ENCODE results near the gene SEMA3F.

Gene SEMA3F

DNA sequence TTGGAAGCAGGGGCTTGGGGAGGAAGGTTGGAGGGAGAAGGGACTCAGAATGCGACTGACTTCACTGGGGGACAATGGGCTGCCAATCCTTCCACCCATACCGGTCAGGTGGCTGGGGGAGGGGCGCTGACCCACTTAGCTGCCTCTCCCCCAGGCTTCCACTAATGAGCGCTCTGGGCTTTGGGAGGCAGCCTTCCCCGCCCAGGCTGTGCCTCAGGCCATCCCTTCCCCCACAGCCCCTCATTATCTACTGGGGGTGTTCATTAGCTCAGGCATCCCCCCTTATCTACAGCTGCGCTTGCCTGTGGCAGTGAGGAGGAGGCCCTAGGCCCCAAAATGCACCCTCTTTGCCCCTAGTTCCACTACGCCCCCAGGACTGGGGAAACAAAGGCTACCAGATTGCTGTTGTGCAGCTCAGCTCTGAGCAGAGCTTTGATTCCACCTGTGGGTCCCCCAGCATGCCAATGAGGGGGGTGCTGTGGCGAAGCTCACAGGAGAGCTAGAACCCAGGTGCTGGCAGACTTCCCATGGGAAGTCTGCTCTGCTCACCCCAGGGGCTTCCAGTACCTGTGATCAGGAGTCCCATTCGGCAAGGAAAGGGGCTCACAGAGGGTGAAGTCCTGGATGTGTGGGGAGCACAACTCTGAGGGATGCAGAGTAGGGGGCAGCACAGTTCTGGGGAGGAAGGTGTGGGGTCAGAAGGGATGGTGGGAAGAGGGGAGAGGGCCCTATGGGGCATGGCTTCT lies 29.4 kb upstream of the SEMA3F start:
- no peak overlapping the region for H3K4me3 Mint-ChIP-seq
- H3K9me3 Mint-ChIP-seq (ENCODE audit: low read depth) = no peaks in the 10 kb centered on the region
- no peaks in the 10 kb centered on the region for H3K36me3 Mint-ChIP-seq
- H3K27ac Mint-ChIP-seq = no peak overlapping the region
- H3K27me3 Mint-ChIP-seq = no peaks in the 10 kb centered on the region
- H3K4me1 Mint-ChIP-seq (ENCODE audit: low read depth) = no peaks in the 10 kb centered on the region

DNA sequence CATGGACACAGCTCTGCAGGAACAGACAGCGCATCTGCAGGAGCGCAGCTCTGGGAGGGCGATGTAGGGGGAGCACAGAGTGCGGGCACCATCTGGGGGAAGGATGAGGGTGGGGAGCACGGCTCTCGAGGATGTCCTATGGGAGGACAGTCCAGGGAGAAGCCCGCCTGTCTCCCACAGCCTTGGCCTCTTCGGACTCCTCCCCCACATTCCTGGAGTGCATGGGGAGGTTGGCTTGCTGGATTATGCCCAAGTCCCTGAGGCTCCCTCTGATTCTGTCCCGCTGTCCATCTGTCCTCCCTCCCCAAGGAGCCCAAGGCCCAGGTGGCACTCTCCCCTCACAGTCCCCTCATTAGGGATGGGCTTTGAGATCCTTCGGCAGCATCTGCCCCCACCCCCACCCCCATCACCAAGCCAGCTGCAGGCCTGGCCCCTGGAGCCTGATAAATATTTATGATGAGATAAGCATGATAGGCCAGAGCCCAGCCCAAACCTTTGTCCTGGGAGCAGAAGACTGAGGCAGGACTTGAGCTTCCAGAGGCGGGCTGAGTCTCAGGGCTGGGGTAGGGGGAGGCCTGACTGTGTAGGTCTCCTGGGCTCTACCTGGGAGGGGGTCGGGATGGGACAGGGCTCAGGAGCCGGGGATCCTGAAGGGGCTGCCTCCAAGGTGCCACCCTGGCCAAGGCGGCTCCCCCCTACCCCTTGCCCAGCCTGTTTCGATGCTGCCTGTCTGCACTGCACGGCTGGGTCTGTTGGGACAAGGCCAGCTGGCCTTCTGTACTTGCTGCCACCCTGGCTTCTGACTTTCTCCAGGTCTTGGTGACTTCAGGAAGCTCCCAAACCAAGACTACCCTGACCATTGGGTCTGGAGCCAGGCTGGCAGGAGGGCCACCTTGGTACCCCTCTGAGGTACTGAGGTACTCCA lies 28.6 kb upstream of the SEMA3F start:
- Mint-ChIP-seq H3K27ac (no peak overlapping the region), H3K36me3 (no peaks in the 10 kb centered on the region), H3K4me3 (no peak overlapping the region), H3K9me3 (ENCODE audit: low read depth) (no peaks in the 10 kb centered on the region), H3K4me1 (ENCODE audit: low read depth) (no peaks in the 10 kb centered on the region), H3K27me3 (no peaks in the 10 kb centered on the region)

DNA sequence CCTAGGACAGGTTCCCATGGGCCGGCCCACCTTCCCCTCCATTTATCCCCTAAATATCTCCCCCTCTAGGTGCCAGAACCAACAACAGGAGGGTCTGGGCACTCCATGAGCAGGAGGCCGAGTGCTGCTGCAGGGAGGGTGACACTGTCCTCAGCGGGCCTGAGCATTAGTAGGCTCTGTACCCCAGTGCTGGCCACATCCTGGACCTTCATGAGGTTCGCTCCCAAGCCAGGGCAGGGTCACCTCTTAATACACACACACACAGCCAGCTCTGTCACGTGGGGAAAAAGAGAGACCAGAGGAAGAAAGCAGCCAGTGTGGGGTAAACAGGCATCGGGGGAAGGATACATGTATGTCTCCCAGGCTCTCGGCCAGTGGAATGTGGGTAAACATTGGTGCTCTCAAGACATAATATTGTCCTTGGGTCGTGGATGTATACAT lies 27.9 kb upstream of the SEMA3F start:
- H3K4me3 Mint-ChIP-seq = no peak overlapping the region

DNA sequence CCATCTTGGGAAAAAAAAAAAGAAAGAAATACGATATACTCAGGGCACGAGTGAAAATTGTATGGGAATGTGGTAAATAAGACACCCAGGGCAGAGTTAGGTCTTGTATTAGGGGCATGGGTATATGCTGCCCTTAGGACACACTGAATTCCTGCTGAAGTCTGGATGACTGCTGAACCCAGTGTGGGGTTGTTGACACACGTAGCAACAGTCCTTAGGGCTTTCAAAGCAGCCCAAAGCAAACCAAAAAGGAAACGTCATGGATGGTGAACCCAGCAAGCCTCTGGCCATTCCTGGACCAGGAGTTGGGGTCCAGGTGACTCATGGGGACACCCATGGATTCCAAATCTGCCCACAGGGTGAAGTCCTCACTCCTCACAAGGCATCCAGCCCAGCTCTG lies 27.1 kb upstream of the SEMA3F start:
- H3K36me3 Mint-ChIP-seq = no peaks in the 10 kb centered on the region
- H3K4me3 Mint-ChIP-seq = no peak overlapping the region
- no peaks in the 10 kb centered on the region for H3K9me3 Mint-ChIP-seq (ENCODE audit: low read depth)
- H3K4me1 Mint-ChIP-seq (ENCODE audit: low read depth) = no peaks in the 10 kb centered on the region
- H3K27me3 Mint-ChIP-seq = no peaks in the 10 kb centered on the region
- no peak overlapping the region for H3K27ac Mint-ChIP-seq

More for the DNA sequence above, 27.9 kb upstream of the SEMA3F start:
- Mint-ChIP-seq H3K27ac (no peak overlapping the region), H3K9me3 (ENCODE audit: low read depth) (no peaks in the 10 kb centered on the region), H3K4me1 (ENCODE audit: low read depth) (no peaks in the 10 kb centered on the region), H3K27me3 (no peaks in the 10 kb centered on the region), H3K36me3 (no peaks in the 10 kb centered on the region)

DNA sequence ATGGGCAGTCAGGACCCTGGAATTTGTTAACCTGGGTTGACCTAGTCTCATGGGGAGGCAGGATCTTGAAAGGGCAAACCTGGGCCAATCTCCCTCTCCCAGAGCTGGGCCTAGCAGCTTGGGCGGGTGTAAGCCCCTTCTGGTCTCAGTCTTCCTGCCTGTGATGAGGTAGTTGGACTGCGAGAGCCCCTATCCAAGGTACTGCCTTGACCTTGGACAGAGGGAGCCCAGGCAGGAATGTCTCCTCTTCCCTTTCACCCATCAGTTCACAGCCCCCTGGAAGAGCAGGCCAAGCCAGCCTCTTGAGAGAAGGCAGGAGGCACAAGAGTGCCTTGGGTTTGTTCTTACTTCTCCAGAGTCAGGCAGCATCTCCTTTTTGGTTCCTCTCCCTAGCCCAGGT lies 24.7 kb upstream of the SEMA3F start:
- Mint-ChIP-seq H3K4me1 (ENCODE audit: low read depth) (no peaks in the 10 kb centered on the region), H3K27me3 (no peaks in the 10 kb centered on the region), H3K27ac (no peak overlapping the region), H3K4me3 (no peak overlapping the region), H3K9me3 (ENCODE audit: low read depth) (no peaks in the 10 kb centered on the region), H3K36me3 (no peaks in the 10 kb centered on the region)

DNA sequence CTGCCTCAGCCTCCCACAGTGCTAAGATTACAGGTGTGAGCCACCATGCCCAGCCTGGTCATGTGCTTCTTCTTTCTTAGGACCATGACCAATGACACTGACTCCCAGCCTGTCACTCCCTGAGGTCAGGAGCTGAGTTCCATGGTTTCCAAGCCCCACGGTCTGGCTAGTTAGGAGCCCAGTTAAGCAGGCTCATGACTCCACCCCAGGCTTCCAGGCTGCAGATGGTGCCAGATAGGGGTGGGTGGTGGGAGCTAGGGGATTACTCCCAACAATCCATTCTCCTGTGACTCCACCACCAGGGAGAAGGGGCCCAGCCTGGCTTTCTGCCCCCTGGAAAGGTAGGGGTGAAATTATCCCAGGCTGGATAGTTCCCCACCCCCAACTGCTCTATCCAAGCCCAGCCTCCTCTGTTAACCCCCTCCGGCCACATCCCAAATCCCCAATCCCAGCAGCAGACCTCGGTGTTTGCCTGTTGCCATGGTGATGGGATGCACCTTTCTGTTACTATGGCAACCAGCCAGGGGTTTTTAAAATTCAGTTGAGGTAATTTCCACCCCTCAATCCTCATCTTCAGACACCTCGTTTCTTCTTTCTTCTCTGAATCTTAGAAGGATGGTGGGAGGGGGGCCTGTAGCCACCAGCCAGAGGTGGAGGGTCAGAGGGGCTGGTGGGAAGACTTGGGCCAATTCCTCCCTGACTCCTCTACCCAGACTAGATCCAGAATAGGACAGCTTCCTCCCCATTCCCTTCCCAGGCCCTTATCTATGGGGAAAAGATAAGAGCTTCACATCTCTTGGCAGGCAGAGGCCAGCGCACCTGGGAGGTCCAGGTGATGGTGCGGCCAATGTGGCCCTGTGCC lies 22.5 kb upstream of the SEMA3F start:
- Mint-ChIP-seq H3K4me3 (no peak overlapping the region), H3K27ac (no peak overlapping the region), H3K4me1 (ENCODE audit: low read depth) (no peaks in the 10 kb centered on the region), H3K27me3 (no peaks in the 10 kb centered on the region), H3K36me3 (no peaks in the 10 kb centered on the region), H3K9me3 (ENCODE audit: low read depth) (no peaks in the 10 kb centered on the region)

DNA sequence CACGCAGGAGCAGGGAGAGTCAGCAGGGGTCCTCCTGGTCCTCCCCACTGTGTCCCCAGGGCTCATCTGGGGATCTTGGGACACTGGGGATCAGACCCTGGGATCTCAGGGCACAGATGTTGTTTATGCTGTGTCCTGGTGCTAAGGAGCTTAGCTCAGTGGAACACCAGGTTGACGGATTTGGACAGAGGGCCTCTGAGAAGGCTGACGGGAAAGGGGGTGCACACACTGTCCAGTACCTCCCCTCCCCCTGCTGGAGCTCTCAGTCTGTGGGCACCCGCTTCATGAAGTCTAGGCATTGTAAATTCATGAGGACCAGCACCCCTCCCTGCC lies 21.9 kb upstream of the SEMA3F start:
- no peaks in the 10 kb centered on the region for H3K27me3 Mint-ChIP-seq
- H3K27ac Mint-ChIP-seq = no peak overlapping the region
- H3K4me1 Mint-ChIP-seq (ENCODE audit: low read depth) = peaks cover under 1% of the 10 kb centered on the region
- H3K9me3 Mint-ChIP-seq (ENCODE audit: low read depth) = no peaks in the 10 kb centered on the region
- no peaks in the 10 kb centered on the region for H3K36me3 Mint-ChIP-seq
- H3K4me3 Mint-ChIP-seq = no peak overlapping the region

DNA sequence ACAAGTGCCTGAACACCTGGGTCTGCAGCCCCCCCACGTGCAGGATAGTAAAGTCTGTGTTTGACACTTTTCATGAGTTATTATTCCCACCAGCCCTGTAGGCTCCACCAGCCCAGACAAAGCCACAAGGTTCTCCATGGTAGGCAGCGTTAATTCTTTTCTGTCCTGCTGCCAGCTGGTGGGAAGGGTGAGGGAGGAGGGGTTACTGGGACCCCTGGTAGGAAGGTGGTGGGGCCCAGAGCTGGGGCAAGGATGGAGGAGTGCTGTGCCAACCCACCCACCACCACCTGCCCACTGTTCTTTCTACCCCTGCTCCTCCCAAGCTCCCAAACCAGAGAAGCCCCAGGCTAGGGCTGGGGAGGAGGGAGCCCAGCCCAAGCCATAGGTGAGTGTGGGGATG lies 20.8 kb upstream of the SEMA3F start:
- H3K9me3 Mint-ChIP-seq (ENCODE audit: low read depth) = no peaks in the 10 kb centered on the region
- H3K36me3 Mint-ChIP-seq = no peaks in the 10 kb centered on the region
- peaks cover 7% of the 10 kb centered on the region for H3K4me1 Mint-ChIP-seq (ENCODE audit: low read depth)
- no peak overlapping the region for H3K27ac Mint-ChIP-seq
- H3K27me3 Mint-ChIP-seq = no peaks in the 10 kb centered on the region
- no peak overlapping the region for H3K4me3 Mint-ChIP-seq

DNA sequence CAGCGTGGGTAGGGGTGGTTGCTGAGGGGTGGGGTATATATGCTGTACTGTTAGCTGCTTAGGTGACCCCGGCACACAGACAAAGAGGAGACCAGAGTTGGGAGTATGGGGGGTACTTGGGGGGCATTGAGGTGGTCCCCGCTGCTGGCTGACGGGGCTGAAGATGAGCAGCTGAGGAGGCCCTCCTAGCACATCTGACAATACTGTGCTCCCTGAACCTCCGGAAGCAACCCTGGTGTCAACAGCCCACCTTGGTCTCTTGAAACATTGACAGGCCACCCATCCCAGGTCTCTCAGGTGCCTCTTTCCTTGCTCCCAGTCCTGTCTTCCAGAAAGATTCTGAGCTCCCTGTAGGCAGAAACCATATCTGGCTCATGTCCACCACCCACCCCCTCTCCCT lies 19.2 kb upstream of the SEMA3F start:
- Mint-ChIP-seq H3K36me3 (no peaks in the 10 kb centered on the region), H3K9me3 (ENCODE audit: low read depth) (no peaks in the 10 kb centered on the region), H3K27me3 (no peaks in the 10 kb centered on the region), H3K27ac (no peak overlapping the region), H3K4me3 (no peak overlapping the region), H3K4me1 (ENCODE audit: low read depth) (peaks cover 7% of the 10 kb centered on the region)

DNA sequence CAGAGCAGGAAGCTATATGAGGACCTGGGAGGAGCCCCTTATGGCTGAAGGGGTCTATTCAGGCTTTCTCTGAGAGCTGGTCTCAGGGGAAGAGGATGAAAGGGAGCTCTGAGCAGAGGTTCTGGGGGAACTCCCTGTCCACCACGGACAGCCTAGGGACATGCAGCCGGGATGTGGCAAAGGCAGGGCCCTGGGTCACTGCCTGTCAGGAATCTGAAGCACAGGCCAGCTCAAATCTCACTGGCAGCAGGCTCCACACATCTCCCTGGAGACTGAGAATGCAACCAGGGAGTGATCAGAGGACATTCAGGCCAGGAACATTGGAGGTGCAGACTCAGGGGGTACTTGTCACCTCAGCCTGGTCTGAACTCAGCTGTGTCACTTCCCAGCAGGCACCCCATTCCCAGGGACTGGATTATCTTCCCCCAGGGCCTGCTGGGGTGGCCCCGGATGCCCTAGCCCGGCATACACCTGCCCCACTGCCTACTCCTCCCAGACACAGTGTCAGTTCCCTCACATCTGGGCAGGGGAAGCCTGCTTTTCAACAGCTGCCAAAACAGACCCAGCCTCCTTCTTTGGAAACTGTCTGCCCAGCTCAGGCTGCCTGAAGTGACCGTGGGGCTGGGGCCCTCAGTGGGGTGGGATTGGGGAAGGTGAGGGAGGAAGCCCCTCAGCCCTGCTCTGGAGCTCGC lies 18.3 kb upstream of the SEMA3F start:
- H3K4me3 Mint-ChIP-seq = no peak overlapping the region
- no peak overlapping the region for H3K27ac Mint-ChIP-seq
- no peaks in the 10 kb centered on the region for H3K27me3 Mint-ChIP-seq
- no peaks in the 10 kb centered on the region for H3K9me3 Mint-ChIP-seq (ENCODE audit: low read depth)
- H3K36me3 Mint-ChIP-seq = no peaks in the 10 kb centered on the region
- H3K4me1 Mint-ChIP-seq (ENCODE audit: low read depth) = peaks cover 7% of the 10 kb centered on the region

DNA sequence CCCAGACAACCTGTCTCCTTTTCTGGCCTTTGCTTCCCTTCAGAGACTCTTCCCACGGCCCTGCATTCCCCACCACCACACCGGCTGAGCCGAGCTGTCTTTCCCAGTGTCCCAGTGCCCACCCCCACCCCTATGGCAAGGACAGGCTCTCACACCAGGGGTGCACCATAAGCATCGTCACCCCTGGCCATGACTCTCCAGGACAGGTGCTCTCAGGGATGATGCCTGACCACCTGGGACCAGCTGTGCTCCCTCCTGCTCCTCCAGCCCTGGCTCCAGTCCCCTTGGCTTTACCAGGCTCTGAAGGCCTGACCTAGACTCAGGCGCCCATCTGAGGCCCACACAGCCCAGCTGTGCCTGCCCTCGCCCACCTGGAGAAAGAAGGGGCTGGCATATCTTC lies 17.6 kb upstream of the SEMA3F start:
- no peak overlapping the region for H3K4me3 Mint-ChIP-seq
- H3K4me1 Mint-ChIP-seq (ENCODE audit: low read depth) = peaks cover 7% of the 10 kb centered on the region
- H3K36me3 Mint-ChIP-seq = no peaks in the 10 kb centered on the region
- no peaks in the 10 kb centered on the region for H3K9me3 Mint-ChIP-seq (ENCODE audit: low read depth)
- no peak overlapping the region for H3K27ac Mint-ChIP-seq
- H3K27me3 Mint-ChIP-seq = no peaks in the 10 kb centered on the region

DNA sequence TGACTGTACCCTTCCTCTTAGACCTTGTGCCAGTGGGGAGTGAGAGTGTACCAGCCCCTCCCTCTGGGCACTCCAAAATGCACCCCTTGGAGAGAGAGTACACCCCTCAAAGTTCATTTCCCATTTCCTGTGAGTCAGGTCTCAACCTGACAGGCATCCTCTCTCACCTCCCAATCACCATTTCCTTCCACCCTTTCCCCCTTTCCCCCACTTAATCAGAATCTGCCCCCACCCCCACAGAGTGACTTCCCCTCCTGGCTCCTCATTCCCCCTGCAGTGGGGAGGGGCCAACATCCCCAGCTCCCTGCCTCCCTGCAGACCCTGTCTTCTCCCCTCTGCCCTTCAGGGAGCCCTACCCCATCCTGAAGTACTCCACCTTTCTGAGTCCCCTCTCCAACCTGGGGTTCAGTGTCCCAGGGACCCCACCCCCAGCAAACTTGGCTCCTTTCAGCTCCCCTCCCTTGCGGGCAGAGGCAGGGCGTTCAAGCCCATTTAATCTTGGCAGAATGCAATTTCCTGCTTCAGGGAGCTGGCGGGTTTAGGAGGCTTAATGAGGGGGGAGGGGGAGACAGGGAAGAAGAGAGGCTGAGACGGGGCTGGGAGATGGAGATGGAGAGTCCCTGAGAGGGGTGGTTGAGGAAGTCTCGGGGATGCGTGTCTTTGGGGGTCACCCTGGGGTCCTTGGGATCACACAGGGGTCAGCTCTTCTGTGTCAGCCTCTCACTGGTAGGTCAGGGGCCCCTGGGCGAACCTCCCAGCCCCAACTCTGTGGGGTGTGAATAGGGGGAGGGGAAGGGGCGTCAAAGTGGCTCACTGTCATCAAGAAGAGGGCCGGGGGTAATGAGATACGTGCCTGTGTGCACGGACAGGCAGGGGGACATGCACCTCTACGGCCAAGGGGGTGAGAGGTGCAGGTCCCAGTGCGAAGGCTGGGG lies 16.6 kb upstream of the SEMA3F start:
- H3K4me3 Mint-ChIP-seq = no peak overlapping the region
- no peaks in the 10 kb centered on the region for H3K27me3 Mint-ChIP-seq
- no peak overlapping the region for H3K27ac Mint-ChIP-seq
- no peaks in the 10 kb centered on the region for H3K9me3 Mint-ChIP-seq (ENCODE audit: low read depth)
- no peaks in the 10 kb centered on the region for H3K36me3 Mint-ChIP-seq
- peaks cover 7% of the 10 kb centered on the region for H3K4me1 Mint-ChIP-seq (ENCODE audit: low read depth)

DNA sequence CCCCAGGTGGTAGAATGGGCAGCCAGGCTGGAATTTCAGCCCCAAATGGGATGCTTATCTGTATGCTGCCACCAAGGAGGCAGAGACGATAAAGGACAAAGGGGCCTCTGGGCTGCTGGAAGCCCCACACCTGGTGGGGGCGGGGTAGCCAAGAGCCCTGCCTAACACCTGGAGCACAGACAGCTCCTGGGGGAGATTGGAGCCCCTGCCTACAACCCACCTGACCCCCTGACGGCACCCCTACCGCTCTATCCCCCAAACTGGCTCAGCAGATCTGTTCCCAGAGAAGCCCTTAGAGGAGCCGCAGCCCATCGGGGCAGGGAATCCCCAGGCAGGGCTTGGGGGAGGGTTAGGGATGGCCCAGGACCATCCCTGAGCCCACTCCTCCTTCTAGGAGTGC lies 15.8 kb upstream of the SEMA3F start:
- Mint-ChIP-seq H3K27ac (no peak overlapping the region), H3K9me3 (ENCODE audit: low read depth) (no peaks in the 10 kb centered on the region), H3K4me3 (no peak overlapping the region), H3K27me3 (no peaks in the 10 kb centered on the region), H3K4me1 (ENCODE audit: low read depth) (peaks cover 7% of the 10 kb centered on the region), H3K36me3 (no peaks in the 10 kb centered on the region)
